ENCODE data around the gene CSTF3. TPM values are rescaled to one million over a fixed set of nuclear protein-coding genes. Genes with fewer than 3 reads are reported as not detected.

CSTF3 gene
- total and polyA plus RNA-seq, 2 donors from 2014 or later: 26.1 to 28.5 TPM

DNA sequence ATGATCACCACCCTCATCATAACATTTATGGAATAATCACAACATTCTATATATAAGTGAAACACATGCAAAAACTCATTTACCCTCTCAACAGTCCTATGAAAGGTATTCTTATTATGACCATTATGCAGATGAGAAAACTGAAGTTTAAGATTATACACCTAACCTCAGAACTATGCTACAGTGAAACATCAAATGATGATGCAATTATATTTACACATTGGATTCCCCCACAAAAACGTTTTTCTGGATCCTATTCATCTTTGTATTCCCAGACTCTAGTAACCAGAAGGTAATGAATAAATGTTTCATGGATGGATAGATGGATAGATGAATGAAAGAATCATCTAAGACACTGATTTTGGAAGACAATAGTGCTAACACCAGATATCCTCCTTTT is 67.1 kb downstream of the CSTF3 start:
- Histone ChIP-seq H3K4me3 (ENCODE audit: low read length in 3 of 3) (no peak overlapping the region), H3K27me3 (ENCODE audit: control insufficient read depth, insufficient read depth, low read length) (no peaks in the 10 kb centered on the region), H3K9me3 (ENCODE audit: control insufficient read depth in 2 of 3, insufficient read depth in 1 of 3, low read length in 3 of 3) (no peaks in the 10 kb centered on the region), H3K27ac (ENCODE audit: low read depth in 2 of 2, low read length in 2 of 2) (no peak overlapping the region), H3K9ac (ENCODE audit: low read length in 3 of 3) (no peak overlapping the region), H3K4me1 (ENCODE audit: control insufficient read depth in 2 of 3, insufficient read depth in 2 of 3, low read depth in 1 of 3, low read length in 3 of 3) (no peaks in the 10 kb centered on the region), H3K36me3 (ENCODE audit: control insufficient read depth in 2 of 3, insufficient read depth in 3 of 3, low read length in 3 of 3) (peaks cover 4 to 19% (median 5%) of the 10 kb centered on the region in 3 donors)
- FAIRE-seq (no peak), DNase-seq (no peak)
- TF ChIP-seq, protein P1, sequence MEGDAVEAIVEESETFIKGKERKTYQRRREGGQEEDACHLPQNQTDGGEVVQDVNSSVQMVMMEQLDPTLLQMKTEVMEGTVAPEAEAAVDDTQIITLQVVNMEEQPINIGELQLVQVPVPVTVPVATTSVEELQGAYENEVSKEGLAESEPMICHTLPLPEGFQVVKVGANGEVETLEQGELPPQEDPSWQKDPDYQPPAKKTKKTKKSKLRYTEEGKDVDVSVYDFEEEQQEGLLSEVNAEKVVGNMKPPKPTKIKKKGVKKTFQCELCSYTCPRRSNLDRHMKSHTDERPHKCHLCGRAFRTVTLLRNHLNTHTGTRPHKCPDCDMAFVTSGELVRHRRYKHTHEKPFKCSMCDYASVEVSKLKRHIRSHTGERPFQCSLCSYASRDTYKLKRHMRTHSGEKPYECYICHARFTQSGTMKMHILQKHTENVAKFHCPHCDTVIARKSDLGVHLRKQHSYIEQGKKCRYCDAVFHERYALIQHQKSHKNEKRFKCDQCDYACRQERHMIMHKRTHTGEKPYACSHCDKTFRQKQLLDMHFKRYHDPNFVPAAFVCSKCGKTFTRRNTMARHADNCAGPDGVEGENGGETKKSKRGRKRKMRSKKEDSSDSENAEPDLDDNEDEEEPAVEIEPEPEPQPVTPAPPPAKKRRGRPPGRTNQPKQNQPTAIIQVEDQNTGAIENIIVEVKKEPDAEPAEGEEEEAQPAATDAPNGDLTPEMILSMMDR (IDR thresholded peaks at IDR 0.05; ENCODE audit: borderline replicate concordance, extremely low read depth, insufficient read depth): no peak
- intact Hi-C loops (cut with DNase I): no loop called here

DNA sequence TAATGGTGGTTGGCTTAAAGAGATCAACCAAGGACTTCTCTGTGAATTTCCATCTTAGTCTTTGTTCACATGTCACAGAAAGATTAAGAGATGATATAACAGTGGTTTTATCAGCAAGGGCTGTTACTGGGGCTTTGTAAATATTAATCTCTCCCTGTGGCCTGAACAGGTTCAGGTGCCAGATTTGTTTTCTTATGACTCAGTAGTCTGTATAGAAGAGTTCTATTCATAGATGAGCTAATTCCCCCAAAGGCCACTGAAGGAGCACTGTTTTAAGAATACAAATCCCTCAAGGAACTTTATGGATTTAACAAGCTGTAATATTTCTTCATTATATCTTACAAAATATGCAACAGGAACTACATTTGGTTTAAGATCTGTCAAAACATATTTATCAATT is 71.5 kb downstream of the CSTF3 start:
- FAIRE-seq (no peak), DNase-seq (no peak)
- H3K9ac ChIP-seq (ENCODE audit: low read length in 3 of 3): no peak overlapping the region
- H3K9me3 ChIP-seq (ENCODE audit: control insufficient read depth in 2 of 3, insufficient read depth in 1 of 3, low read length in 3 of 3): no peaks in the 10 kb centered on the region
- no peak overlapping the region for H3K27ac ChIP-seq (ENCODE audit: low read depth in 2 of 2, low read length in 2 of 2)
- TF ChIP-seq, protein P1 (IDR thresholded peaks at IDR 0.05; ENCODE audit: borderline replicate concordance, extremely low read depth, insufficient read depth): no peak
- no peaks in the 10 kb centered on the region for H3K27me3 ChIP-seq (ENCODE audit: control insufficient read depth, insufficient read depth, low read length)
- H3K4me1 ChIP-seq (ENCODE audit: control insufficient read depth in 2 of 3, insufficient read depth in 2 of 3, low read depth in 1 of 3, low read length in 3 of 3): peaks cover 0 to 4% (median 0%) of the 10 kb centered on the region in 3 donors
- H3K36me3 ChIP-seq (ENCODE audit: control insufficient read depth in 2 of 3, insufficient read depth in 3 of 3, low read length in 3 of 3): no peaks in the 10 kb centered on the region
- intact Hi-C loops (cut with DNase I): no loop called here
- H3K4me3 ChIP-seq (ENCODE audit: low read length in 3 of 3): no peak overlapping the region

DNA sequence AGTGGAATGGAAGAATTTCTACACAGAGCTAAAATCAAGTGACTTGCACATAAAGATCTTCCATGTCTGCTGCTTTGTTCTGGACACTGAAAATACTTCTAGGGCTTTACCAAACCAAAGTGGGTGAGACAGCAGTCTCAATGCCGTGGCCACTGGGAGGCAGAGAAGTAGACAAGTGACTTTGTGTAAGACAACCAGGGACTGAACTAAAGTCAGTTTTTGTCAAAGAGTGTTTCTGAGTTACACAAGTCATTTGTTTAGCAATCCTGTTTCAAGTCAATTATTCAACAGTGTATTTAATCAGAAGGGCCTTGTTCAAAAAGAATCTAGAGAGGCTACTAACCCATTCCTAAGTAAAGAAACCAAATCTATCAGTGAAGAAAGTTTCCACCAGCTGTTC is 75.3 kb downstream of the CSTF3 start:
- TF ChIP-seq, protein P1 (IDR thresholded peaks at IDR 0.05; ENCODE audit: borderline replicate concordance, extremely low read depth, insufficient read depth): no peak
- Histone ChIP-seq H3K4me3 (ENCODE audit: low read length in 3 of 3) (no peak overlapping the region), H3K27me3 (ENCODE audit: control insufficient read depth, insufficient read depth, low read length) (no peaks in the 10 kb centered on the region), H3K9me3 (ENCODE audit: control insufficient read depth in 2 of 3, insufficient read depth in 1 of 3, low read length in 3 of 3) (no peaks in the 10 kb centered on the region), H3K4me1 (ENCODE audit: control insufficient read depth in 2 of 3, insufficient read depth in 2 of 3, low read depth in 1 of 3, low read length in 3 of 3) (peaks cover 0 to 4% (median 0%) of the 10 kb centered on the region in 3 donors), H3K9ac (ENCODE audit: low read length in 3 of 3) (no peak overlapping the region), H3K36me3 (ENCODE audit: control insufficient read depth in 2 of 3, insufficient read depth in 3 of 3, low read length in 3 of 3) (peaks cover 0 to 5% (median 3%) of the 10 kb centered on the region in 3 donors), H3K27ac (ENCODE audit: low read depth in 2 of 2, low read length in 2 of 2) (peak overlapping the region; percentile 47 to 51)
- DNase-seq (no peak), FAIRE-seq (no peak)
- intact Hi-C loops (cut with DNase I): no loop called here

DNA sequence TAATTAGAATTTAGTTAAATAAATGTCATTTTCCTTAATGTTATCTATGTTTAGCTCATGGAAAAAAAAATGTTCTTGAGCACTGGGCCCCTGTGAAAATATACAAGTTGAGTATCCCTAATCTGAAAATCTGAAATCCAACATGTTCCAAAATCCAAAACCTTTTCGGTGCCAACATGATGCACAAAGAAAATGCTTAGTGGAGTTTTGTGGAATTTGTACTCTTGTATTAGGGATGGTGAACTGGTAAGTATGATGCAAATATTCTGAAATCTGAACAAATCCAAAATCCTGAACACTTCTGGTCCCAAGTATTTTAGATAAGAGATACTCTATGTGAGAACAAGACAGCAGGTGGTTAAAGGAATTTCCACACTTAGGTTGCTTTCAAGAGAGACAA is 77.4 kb downstream of the CSTF3 start:
- TF ChIP-seq, protein P1 (IDR thresholded peaks at IDR 0.05; ENCODE audit: borderline replicate concordance, extremely low read depth, insufficient read depth): no peak
- Histone ChIP-seq H3K4me1 (ENCODE audit: control insufficient read depth in 2 of 3, insufficient read depth in 2 of 3, low read depth in 1 of 3, low read length in 3 of 3) (peaks cover 0 to 4% (median 0%) of the 10 kb centered on the region in 3 donors), H3K36me3 (ENCODE audit: control insufficient read depth in 2 of 3, insufficient read depth in 3 of 3, low read length in 3 of 3) (peaks cover 0 to 5% (median 3%) of the 10 kb centered on the region in 3 donors), H3K27me3 (ENCODE audit: control insufficient read depth, insufficient read depth, low read length) (no peaks in the 10 kb centered on the region), H3K4me3 (ENCODE audit: low read length in 3 of 3) (no peak overlapping the region), H3K9me3 (ENCODE audit: control insufficient read depth in 2 of 3, insufficient read depth in 1 of 3, low read length in 3 of 3) (no peaks in the 10 kb centered on the region), H3K27ac (ENCODE audit: low read depth in 2 of 2, low read length in 2 of 2) (no peak overlapping the region), H3K9ac (ENCODE audit: low read length in 3 of 3) (no peak overlapping the region)
- DNase-seq (no peak), FAIRE-seq (no peak)
- intact Hi-C loops (cut with DNase I): no loop called here
